ENCODE results near the gene SDCCAG8.

DNA sequence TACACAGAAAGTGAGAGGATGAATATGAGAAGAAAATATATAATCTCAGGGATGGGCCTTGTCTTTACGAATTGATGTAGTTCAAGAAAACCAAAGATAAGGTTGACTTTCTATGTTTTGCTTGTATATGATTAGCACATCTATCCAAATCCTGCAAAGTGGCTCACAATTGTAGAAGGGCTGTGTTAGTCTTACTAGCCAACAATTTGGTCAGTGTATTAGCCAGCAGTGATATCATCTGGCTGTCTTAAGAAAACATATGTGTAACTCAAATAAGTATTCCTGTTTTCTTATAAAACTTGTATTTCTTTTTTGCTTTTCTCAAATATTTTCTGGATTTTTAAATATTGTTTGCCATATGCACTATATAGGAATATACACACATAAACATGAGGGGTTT, 5.5 kb downstream of the SDCCAG8 start:
- TF ChIP-seq, protein P1, sequence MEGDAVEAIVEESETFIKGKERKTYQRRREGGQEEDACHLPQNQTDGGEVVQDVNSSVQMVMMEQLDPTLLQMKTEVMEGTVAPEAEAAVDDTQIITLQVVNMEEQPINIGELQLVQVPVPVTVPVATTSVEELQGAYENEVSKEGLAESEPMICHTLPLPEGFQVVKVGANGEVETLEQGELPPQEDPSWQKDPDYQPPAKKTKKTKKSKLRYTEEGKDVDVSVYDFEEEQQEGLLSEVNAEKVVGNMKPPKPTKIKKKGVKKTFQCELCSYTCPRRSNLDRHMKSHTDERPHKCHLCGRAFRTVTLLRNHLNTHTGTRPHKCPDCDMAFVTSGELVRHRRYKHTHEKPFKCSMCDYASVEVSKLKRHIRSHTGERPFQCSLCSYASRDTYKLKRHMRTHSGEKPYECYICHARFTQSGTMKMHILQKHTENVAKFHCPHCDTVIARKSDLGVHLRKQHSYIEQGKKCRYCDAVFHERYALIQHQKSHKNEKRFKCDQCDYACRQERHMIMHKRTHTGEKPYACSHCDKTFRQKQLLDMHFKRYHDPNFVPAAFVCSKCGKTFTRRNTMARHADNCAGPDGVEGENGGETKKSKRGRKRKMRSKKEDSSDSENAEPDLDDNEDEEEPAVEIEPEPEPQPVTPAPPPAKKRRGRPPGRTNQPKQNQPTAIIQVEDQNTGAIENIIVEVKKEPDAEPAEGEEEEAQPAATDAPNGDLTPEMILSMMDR (conservative IDR thresholded peaks at IDR 0.05), result no peak
- no peak for TF ChIP-seq ZFX (IDR thresholded peaks at IDR 0.05)

Data from C4-2B (cell line).